ENCODE results near the gene ZNF441. TPM values are rescaled to one million over a fixed set of nuclear protein-coding genes. Genes with fewer than 3 reads are reported as not detected.

ZNF441 gene
- total and polyA plus RNA-seq, 10 of the 15 experiments (the other 5 are each of a cell fraction or from before 2014, with no cell fraction given) = 1.0 to 9.4 (median 4.3) TPM

DNA sequence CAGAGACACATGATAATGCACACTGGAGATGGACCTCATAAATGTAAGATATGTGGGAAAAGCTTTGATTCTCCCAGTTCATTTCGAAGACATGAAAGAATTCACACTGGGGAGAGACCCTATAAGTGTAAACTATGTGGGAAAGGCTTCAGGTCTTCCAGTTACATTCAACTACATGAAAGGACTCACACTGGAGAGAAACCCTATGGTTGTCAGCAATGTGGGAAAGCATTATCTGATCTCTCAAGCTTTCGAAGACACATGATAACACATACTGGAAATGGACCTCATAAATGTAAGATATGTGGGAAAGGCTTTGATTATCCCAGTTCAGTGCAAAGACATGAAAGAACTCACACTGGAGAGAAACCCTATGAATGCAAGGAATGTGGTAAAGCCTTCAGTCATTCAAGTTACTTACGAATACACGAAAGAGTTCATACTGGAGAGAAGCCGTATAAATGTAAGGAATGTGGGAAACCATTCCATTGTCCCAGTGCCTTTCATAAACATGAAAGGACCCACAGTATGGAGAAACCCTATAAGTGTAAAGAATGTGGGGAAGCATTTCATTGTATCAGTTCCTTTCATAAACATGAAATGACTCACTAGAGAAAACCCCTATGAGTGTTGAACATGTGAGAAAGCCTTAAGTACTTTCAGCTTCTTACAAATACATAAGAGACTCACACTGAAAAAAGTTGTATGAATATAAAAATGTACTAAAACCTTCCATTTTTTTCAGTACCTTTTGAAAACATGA, 14.7 kb downstream of the ZNF441 start:
- no peaks in the 10 kb centered on the region for H4K20me1 ChIP-seq (ENCODE audit: control insufficient read depth, insufficient read depth)
- SMC1A ChIA-PET (ENCODE audit: uncharacterized antibody, unreplicated experiment) = no interaction called here
- no peak overlapping the region for H2AFZ ChIP-seq (ENCODE audit: control insufficient read depth, low read depth, low read length)
- intact Hi-C loops (cut with micrococcal nuclease; ENCODE audit: unreplicated experiment) (no loop called here), in situ Hi-C loops (cut with MboI) (no loop called here)
- RAD21 ChIA-PET (ENCODE audit: unreplicated experiment) = no interaction called here
- H3K27ac ChIP-seq (ENCODE audit: control insufficient read depth, insufficient read depth) = no peak overlapping the region
- peaks cover 53% of the 10 kb centered on the region for H3K9me3 ChIP-seq (replicated peaks; ENCODE audit: control insufficient read depth, insufficient read depth, low read length)
- no peak for DNase-seq (ENCODE audit: low read depth, low spot score)
- BruUV-seq (replicated peaks) = no TSS peak
- CTCF ChIA-PET = no interaction called here
- no peaks in the 10 kb centered on the region for H3K4me1 ChIP-seq (ENCODE audit: control insufficient read depth, insufficient read depth, low read length)
- H3K79me2 ChIP-seq (ENCODE audit: control insufficient read depth, insufficient read depth, low read length) = no peaks in the 10 kb centered on the region
- POLR2A ChIA-PET = no interaction called here
- peaks cover 6 to 11% of the 10 kb centered on the region in 2 experiments for H3K36me3 ChIP-seq (ENCODE audit: control insufficient read depth in 2 of 2, insufficient read depth in 2 of 2, low read length in 1 of 2)
- no peak for FAIRE-seq
- WGBS (ENCODE audit: insufficient coverage, insufficient replicate concordance, low lambda C conversion rate, missing lambda C conversion rate) = 97% methylated on average over 5 of the region's 5 CpGs
- H3K27me3 ChIP-seq (replicated peaks in 1 of 2; ENCODE audit: control insufficient read depth in 2 of 2, insufficient read depth in 2 of 2, low read length in 1 of 2) = no peaks in the 10 kb centered on the region
- no peak overlapping the region for H3K9ac ChIP-seq (ENCODE audit: control insufficient read depth, insufficient read depth, low read length)
- peak in 1 of 2 experiments; percentile 66; a peak in 2 of 4 replicates for TF ChIP-seq IKZF2 (IDR thresholded peaks at IDR 0.05)
- TF ChIP-seq, protein P1, sequence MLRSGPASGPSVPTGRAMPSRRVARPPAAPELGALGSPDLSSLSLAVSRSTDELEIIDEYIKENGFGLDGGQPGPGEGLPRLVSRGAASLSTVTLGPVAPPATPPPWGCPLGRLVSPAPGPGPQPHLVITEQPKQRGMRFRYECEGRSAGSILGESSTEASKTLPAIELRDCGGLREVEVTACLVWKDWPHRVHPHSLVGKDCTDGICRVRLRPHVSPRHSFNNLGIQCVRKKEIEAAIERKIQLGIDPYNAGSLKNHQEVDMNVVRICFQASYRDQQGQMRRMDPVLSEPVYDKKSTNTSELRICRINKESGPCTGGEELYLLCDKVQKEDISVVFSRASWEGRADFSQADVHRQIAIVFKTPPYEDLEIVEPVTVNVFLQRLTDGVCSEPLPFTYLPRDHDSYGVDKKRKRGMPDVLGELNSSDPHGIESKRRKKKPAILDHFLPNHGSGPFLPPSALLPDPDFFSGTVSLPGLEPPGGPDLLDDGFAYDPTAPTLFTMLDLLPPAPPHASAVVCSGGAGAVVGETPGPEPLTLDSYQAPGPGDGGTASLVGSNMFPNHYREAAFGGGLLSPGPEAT (IDR thresholded peaks at IDR 0.05; ENCODE audit: low read depth) = peak; percentile 21; the same call in 1 of the 2 replicates
- TF ChIP-seq, protein P2, sequence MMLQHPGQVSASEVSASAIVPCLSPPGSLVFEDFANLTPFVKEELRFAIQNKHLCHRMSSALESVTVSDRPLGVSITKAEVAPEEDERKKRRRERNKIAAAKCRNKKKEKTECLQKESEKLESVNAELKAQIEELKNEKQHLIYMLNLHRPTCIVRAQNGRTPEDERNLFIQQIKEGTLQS (IDR thresholded peaks at IDR 0.05; ENCODE audit: borderline replicate concordance, extremely low read depth, low read depth, low read length) = no peak
- TF ChIP-seq JUNB (IDR thresholded peaks at IDR 0.05) = peak; percentile 39; the same call in 1 of the 2 replicates
- TF ChIP-seq KLF5 (IDR thresholded peaks at IDR 0.05; ENCODE audit: partially characterized antibody) = peak; percentile 88
- TF ChIP-seq RUNX3 (IDR thresholded peaks at IDR 0.05; ENCODE audit: low read length) = no peak
- TF ChIP-seq CBX5 (IDR thresholded peaks at IDR 0.05; ENCODE audit: low read depth) = 0 out of 2 replicates have a peak, but pooled peaks have one; percentile 75
- H3K4me3 ChIP-seq = no peak overlapping the region
- H3K4me2 ChIP-seq (ENCODE audit: control insufficient read depth, insufficient read depth) = no peak overlapping the region
- ATAC-seq = no peak
